DMS 273 (cell line): Measurements from ENCODE around the gene ETV4.

Experiments
- DNase-seq: peaks from one replicate; lab custom pipeline; 2025; ENCODE audit not compliant: unreplicated experiment; lab: John Stamatoyannopoulos, UW

The ETV4 gene

DNA sequence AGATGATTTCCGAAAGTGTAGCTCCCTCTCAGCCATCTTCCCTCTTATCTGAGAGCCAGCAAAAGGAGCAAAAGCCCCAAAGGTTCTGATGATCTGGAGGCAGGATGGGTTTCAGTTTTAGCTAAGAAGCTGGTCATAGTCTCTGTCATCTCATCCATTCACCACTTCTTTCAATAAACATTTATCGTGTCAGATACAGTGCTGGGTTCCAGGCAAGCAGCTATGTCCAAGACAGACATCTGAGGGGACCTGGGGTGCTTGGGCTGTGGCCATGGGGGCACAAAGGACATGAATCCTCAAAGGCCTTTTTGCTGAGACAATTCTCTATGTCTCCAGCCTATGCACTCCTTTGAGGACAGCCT, 1.0 kb upstream of the ETV4 start:
- DNase-seq, result no peak

DNA sequence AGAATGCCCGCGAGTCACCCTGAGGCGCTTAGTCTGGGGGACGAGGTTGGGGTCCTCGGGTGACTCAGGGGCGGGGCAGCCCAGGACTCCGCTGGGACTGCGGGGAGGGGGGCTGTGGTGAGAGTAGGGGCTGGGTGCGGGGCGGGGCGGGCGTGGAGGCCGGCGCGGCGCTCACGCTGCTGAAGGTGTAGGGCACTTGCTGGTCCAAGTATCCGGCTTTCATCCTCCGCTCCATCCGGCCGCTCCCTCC, 832 bp downstream of the ETV4 start:
- DNase-seq, result no peak

DNA sequence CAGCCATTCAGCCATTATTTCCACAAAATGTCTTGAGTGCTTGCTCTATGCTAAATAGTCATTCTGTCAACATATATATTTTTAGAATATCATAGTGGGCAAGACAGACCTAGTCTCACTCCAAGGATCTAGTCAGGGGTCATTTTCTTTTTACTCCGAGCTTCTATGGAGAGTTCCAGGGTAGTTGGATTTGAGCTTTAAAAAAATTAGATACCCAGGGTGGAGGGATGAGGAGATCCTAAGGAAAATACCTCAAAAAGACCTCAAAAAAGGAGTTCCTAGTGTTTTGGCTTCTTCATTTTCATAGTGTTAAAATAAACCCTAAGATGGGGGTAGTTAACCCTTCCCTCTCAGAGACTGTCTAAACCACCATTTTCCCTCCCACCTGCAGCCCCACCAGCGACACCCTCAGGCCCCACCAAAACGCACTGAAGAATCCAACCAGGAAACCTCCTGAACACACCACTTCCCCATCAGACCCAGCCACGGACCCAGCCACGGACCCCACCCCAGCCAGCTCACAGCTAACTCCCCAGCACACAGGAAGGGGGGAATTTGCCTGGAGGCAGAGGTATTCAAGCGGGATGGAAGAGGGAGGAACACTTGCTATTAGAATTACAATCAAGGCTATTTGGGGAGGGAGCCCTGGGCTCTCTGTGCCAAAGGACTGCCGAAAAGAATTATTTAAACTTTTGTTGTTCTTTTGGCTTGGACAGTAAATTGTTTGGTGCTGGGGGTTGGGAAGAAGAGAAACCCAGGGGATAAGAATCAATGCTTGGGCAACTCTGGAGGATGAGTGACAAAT, 2.2 kb downstream of the ETV4 start:
- DNase-seq, result no peak

DNA sequence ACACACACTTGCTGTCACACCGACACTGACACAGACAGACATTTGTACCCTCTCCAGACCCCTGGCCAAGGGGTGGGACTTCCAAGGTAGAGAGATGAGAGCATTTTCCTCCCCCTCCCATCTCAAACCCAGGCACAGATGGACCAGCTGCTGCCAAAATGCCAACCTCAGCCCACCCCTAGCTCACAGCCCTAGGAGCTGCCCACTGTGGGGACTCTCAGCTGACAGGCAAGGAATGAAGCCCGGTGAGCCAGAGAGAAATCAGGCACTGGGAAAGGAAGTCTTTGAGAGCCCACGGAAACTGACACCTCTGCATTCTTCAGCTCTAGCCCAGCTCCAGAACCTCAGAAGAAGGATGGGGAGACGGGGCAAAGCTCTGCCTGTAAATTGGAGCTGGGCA, 2.8 kb downstream of the ETV4 start:
- peak; percentile 46 for DNase-seq

DNA sequence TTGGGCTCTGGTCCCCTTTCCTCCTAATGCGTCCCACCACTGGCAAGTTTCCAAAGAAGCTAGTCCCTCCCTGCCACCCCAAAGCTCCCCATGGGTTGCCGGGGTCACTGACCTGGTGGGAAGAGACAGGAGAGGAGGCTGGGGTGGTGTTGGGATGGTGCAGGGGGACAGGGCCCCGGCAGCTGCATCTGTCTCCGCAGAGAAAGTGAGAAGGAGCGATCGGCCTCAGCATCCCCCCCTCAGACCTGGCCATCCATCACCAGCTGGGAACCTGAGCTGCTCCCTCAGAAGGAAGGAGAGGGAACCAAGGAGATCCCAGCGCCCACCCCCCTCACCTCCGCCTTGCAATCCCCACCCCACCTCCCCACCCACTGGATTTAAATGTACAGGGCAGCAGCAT, 3.3 kb downstream of the ETV4 start:
- DNase-seq, result no peak

DNA sequence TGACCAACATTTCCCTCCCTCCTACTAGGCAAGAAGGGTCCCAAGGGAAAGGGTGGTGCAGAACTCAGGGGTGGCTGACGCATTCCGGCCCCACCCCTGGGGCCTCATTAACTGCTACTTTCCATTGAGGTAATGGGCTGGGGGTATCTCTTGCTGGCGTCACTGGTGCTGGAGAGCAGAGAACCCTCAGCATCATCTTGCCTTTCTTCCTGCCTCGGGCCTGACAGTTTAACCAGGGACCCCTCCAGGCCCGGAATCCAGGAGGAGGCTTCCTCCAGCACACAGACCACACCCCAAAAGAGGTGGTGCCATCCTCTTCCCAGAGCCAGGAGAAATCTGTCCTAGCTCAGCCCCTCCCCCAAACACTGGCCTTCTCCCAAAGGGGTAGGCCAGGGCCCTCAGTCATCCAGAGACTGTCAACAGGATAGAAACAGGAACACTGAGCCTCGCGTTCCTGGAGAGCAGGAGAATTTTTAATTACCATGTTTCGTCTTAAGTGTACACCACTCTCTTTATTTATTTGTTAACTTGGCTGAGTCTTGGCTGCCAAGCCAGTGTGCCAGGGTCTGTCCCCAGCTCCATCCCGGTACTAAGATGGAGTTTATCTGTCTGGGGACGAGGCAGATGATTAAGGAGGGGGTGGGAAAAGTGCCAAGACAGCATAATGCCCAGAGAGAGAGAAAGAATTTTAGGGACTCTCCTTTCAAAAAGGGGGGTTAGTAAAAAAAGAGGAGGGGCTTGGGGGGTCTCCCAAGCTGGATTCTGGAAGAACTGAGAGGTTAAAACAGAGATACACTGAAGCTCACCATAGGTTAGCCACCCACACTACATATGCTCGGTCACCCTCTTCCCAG, 5.1 kb downstream of the ETV4 start:
- DNase-seq, result peak; percentile 35

DNA sequence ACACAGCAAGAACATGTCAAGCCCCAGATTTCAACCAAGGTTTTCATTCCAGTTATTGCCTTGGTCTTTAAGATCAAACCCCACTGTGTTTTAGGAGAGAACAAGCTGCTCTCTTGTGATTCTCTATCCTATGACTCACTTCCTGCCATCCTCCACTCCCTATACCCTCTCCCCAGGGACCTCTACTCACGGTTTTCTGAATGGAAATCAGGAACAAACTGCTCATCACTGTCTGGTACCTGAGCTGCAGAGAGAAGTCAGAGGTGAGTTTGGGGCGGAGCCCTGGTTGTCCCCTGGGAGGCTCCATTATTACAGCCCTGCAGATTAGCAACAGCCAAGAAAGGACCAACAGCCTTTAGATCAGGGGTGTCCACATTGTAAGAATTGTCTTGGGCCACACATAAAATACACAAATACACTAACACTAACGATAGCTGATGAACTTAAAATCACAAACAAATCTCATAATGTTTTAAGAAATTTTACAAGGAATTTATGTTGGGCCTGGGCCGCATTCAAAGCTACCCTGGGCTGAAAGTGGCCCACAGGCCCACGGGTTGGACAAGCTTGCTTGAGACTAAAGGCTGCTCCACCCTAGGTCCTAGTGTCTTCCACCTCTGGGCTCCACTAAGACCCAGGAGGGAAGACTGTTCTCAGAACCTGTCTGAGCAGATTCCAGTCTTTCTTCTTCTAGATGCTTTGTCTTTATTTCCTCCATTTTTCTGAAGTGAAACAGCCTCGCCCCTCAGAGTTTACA, 9.7 kb downstream of the ETV4 start:
- DNase-seq, result peak; percentile 31

DNA sequence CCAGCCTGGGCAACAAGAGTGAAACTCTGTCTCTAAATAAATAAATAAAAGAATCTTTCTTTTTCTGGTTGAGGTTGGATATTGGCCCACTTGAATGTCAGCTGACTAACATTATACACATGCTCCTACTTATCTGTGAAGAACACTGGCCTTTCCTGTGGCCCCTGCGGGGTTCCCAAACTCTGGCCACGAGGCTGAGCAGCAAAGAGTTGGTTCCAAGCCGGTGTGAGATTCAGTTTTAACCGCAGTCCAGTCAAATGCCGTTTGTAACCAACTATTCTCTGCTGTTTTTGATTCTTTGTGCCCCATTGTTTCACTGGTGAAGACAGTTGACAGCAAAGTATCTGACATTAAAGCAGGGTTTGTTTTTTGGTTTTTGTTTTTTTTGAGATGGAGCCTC, 11.2 kb downstream of the ETV4 start:
- no peak for DNase-seq

DNA sequence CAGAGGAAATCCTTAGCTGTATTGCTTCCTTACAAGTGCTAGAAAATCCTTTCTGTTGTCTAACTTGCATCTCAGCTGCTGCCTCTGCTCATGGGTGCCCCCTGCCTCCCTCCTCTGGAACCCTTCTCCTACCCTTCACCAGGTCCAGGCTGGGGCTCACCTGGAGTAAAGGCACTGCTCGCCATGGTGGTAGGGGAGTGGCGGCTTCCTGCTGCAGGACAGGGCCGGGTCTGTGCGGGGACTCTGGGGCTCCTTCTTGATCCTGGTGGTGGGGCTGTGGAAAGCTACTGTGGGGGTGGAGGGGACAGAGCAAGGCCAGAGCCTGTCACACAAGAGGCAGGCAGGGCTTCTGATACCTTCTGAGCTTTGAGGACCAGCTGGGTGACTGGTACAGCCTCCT, 12.4 kb downstream of the ETV4 start:
- no peak for DNase-seq

DNA sequence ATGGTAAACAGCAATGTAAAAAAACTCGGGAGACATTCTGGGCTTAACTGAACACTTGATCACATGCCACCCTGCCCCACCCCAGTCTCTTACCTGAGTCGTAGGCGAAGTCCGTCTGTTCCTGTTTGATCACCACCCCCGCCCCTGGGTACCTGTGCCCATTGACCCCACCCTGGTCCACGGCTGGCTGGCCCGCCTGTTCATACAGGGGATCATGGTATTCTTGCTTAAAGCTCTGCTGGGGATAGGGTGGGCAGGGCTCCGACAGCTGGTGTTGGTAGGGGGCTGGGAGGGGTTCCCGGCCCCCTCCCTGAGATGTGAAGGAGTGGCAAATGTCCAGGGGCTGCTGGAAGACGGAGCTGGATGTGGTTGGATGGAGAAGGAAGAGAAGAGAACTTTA, 13.6 kb downstream of the ETV4 start:
- no peak for DNase-seq

DNA sequence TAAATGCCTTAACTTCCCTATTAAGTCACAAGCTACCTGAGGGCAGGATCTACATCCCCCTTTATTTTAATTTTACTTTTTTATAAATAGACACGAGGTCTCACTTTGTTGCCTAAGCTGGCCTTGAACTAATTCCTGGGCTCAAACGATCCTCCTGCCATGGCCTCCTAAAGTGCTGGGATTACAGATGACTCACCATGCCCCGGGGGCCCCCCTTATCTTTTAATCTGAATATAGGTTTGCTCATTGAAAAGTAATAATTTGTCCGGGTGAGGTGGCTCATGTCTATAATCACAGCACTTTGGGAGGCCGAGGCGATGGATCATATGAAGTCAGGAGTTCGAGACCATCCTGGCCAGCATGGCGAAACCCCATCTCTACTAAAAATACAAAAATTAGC, 14.2 kb downstream of the ETV4 start:
- DNase-seq, result no peak

DNA sequence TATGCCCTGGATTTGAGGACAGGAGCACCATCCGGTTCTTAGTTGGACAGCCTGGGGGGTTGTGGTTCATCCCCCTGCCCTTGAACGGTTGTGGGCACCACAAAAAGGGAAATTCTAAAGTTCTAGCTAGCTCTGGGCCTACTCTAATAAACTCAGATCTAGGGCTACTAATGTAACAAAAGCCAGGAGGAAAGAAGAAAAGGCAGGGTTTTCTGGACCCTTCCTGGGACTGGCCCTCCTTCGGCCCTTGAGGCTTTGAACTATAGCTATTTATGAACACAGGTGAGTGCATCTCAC, 15.1 kb downstream of the ETV4 start:
- DNase-seq, result no peak

DNA sequence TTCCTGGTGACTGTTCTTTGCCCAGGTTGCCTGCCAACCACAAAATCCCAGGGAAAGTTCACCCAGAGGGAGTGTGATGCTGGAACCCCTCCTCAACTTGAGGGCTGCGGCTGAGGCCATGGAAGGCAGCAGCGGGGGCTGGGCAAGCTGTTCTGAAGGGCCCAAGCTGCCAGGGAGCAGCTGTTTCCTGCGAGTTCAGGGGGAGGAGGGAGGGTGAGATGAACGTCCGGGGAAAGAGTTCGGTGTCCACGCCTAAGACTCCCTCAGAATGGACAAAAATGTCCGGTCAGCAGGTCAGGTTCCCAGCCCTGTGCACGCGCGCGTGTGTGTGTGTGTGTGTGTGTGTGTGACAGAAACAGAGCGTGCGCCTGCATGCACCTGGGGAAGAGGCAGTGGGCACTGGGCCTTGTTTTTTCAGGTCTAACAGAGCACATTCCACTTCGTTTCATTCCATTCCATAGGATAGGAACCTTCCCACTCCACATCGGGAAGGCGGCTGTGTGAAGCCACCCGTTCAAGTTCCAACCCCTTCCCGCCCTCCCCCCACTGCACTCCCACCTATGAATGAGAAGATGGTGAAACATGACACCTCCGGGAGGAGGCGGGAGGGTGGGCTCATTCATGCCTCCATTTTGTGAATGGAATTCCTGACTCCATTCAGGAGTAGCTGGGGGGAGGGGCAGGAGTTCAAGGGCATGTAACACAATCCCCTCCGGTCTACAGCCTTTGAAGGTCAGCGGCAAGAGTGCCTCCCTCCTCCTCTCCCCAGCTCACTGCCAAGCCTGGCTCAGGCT, 15.7 kb downstream of the ETV4 start:
- DNase-seq, result peak; percentile 97

DNA sequence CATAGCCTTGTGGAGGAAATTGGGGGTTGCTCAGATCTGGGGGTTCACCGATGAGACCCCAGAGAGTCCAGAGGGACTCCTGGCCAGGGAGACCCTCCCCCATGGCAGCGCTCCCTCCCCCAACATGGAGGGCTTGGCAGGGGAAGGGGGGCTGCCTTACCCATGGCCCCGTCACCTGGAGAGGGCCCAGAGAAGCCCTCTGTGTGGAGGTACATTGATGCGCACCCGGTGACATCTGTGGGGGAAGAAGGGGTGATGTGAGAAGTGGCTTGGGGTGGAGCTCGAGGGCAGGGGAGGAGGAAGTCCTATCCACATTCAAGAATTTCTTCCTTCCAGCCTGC, 16.2 kb downstream of the ETV4 start:
- DNase-seq, result no peak

DNA sequence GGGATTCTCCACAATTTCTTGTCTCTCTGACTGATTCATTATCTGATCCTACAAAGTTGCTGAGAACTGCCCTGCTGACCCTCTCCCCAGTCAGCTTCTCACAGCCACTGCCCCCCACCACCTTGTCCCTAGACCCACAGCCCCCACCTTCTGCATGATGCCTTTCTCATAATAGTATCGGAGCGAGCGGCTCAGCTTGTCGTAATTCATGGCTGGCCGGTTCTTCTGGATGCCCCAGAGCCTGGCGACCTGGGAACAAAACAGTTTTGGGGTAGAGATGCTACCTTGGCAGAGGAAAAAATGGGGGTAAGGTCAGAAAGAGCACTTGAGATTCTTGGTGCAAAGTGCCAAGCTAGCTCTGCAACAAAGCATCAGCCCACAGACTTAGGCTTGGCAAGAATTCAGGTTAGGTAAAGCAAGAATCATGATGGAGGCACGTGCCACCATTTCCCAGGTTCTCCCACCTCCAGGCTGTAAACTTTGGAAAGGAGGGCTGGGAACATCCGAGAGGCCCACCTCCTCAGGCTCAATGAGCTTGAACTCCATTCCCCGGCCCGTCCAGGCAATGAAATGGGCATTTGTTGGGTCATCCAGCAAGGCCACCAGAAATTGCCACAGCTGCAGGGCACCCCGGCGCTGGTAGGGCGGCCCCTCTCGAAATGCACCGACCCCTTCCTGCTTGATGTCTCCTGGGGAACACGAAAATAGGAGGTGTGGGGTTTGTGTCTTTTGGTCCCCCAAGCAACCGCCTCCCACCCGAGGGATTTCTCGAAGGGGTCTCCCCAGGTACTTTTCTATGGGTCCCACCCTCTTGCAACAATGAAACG, 16.9 kb downstream of the ETV4 start:
- no peak for DNase-seq

DNA sequence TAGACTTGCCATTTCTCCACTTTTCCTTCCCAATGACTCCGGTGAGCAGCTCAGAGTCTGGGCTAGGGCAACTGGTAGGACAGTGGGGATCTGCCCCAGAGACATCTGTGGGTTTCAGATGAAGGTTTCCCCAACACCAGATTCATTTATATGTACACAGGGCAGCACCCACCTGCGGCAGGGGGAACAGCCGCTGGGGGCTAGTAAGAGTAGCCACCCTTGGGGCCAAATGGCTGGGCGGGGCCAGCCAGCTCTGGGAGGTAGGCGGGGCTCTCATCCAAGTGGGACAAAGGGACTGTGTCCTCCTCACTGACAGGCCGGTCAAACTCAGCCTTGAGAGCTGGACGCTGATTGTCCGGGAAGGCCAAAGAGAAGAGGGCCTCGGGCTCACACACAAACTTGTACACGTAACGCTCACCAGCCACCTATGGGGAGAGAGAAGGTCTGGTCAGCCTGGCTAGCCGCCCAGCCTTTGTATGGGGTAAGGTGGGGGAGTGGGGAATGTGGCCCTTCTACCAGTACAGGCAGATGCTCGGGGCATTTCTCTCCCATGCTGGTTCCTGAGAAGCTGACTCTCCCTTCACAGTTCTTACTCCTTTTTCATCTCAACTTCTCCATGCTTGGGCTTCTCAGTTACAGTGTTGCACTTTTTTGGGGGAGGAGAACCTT, 17.7 kb downstream of the ETV4 start:
- no peak for DNase-seq

DNA sequence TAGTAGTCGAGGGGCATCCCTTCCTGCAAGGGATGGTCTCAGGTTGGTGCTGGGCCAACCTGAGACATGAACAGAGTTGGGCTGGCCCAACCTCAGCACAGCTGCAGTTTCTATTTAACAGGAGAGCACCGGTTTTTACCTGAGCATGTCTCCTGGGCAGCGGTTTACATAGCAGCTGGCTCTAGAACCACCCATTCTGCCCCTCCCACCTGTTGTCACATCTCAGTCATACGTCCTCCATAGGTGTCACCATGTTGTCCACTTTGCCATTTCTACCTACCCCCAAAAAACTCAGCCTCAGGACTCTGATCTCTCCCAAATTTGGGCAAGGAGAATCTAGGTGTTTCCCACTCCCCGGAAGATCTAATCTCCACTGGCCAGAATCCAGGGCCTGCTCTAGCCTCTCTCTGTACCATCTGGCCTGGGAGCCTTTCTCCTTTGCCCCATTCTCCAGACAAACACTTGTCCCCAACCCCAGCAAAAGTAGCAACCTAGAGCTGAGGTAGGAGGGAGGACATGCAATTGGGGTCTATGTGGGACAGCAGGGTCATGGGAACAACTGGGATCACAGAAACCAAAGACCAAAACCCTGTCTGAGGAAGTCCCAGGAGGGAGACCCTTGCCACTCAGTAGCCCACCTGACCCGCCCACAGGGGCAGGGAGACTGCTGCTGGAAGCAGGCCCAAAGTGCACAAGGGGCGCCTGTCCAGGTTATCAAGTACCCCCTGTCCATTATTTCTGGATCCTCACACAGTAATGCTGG, 19.1 kb downstream of the ETV4 start:
- peak; percentile 74 for DNase-seq

DNA sequence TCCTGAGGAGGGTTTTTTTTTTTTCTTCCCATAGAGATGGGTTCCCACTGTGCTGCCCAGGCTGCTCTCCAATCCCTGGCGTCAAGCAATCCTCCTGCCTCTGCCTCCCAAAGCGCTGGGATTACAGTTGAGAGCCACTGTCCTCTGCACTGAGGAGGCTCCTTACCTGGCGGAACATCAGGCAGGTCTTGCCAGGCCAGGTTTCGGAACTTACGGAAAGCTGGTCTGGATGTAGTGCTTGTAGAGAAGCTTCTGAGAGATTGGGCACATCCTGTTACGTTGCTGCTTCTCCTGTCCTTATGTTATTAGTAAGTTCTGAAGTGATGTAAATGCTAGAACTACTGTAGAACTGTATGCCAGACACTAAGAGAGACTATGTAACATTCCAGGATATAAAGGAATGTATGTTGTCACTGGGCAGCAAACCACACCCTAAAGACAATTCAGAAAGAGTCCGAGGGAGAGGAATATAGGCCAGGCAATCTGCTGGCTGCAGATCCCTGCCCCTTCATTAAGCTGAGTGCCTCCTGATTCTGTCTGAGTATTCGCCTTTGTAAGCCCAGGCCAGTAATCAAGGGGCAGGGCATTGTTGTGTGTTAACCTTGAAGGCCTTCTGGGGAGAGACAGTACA, 21.1 kb downstream of the ETV4 start:
- no peak for DNase-seq

DNA sequence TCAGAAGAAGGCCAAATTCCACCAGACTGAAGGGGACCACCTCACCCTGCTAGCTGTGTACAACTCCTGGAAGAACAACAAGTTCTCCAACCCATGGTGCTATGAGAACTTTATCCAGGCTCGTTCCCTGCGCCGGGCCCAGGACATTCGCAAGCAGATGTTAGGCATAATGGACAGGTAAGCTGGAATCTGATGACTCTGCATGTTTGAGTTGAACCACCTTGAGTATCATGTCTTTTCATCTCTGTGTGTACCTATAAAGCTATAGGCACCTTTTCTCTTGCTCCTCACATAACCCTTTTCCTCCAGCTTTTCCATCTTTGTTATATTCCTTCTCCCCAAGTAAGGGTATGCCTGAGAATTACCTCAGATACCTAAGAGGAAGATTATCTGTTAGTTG, 24.8 kb downstream of the ETV4 start:
- DNase-seq, result no peak
